Fibroblast of peridontal ligament (primary cell): ENCODE results near the gene SEC22A.

Source experiments
- DNase-seq: peaks from one replicate; pipeline ENCODE4 v3.0.0-alpha.2; 2010; ENCODE audit errors: extremely low read depth

Gene SEC22A

DNA sequence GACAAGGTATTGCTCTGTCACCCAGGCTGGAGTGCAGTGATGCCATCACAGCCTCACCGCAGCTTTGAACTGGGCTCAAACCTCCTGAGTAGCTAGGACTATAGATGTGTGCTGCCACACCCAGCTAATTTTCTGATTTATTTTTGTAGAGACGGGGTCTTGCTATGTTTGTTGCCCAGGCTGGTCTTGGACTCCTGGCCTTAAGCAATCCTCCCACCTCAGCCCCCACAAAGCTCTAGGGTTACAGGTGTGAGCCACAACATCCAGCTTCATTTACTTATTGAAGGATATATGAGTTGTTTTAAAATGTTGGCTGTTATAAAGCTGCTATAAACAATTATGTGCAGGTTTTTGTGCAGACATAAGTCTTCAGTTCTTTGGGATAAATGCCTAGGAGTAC, 62.2 kb downstream of the SEC22A start:
- DNase-seq = no peak

DNA sequence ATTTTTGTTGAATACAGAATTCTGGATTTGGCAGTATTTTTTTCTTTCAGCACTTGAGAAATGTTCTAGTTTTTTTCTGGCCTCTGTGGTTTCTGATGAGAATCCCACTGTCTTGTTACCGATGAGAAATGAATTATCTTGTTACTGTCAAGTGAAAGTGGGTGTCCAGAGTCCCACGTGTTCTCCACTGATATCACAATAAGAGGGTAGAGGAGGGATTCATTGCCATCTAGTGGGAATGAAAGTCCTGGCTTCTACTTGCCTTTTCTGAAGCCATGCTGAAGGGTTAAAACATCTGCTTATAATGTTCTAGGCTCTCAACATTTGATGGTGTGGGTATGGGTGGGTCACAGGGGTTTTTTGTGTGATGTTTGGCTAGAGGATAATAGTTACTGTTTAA, 66.1 kb downstream of the SEC22A start:
- DNase-seq = peak; percentile 16

DNA sequence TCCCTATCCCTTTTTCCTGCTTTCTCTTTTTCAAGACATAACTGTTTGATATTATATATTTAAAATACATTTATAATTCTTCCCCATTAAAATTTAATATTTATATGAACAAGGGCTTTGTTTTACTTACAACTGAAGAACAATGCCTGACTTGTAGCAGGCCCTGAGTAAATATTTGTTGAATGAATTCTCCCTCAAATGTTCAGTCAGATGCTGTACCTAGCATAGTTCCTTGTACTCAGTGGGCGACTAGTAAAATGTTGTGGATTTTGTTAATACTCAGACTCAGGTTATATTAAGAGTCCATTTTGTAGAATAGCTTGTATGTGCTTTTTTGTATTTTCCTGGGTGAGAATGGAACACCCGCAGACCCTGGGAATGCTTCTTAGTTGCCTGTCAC, 69.1 kb downstream of the SEC22A start:
- no peak for DNase-seq

GRCh38 chr3:123271466-123272159, 69.9 kb downstream of the SEC22A start:
- peak; percentile 21 for DNase-seq

GRCh38 chr3:123272547-123272946, 70.8 kb downstream of the SEC22A start:
- peak; percentile 31 for DNase-seq

DNA sequence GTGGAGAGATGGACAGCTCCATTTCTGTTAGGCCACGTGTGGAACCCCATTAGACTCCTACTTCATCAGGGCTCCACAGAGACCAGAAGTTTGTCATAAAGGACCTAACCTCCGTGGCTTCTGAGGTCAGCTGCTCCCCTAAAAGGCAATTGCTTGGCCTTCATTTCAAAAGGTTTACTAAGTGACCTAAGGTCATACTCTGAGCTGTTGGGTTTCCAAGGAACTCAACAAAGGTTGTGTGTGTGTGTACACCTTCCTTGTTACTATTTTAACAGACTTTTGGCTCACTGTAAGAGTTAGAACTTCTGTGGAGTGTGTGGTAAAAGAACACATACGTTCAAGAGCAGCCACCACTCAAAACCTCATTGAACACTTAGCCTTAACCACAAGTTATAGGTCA, 73.9 kb downstream of the SEC22A start:
- no peak for DNase-seq

GRCh38 chr3:123276346-123277006, 74.7 kb downstream of the SEC22A start:
- no peak for DNase-seq

DNA sequence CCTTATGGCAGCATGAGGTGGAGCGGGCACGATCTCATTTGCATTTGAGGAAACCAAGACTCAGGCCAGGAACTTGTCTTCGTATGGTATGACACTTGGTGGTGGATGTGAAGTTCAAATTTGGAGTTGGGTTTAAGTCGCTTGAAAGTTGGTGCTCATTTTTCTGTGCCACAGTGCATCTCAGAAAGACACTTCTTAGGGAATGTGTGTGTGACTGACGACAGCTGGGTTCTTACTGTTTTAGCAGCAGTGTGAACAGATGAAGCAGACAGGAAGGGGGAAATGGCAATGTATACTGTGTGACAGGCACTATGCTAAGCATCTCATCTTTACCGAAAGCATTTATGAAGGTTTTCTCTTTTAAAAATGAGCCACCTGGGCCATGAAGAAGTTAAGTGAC, 75.4 kb downstream of the SEC22A start:
- no peak for DNase-seq

GRCh38 chr3:123278446-123278845, 76.7 kb downstream of the SEC22A start:
- DNase-seq = no peak

- no peak for DNase-seq
Measured at GRCh38 chr3:123279121-123279520, 77.4 kb downstream of the SEC22A start.

DNA sequence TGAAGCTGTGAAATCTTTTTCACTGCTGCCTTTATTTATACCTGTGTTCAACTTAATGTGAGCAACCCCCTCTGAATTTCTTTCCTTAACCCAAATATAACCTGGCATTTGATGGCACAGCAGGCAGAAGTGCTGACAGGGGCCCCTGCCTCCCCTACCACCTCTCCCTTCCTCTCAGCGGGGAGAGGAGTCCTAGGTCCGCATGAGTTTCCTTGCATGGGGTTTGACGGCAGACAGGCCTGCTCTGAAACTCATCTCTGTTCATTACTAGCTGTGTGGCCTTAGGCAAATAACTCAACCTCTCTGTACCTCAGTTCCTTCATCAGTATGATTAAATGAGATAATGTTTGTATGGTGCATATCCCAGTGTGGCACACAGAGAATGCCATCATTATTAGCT, 79.7 kb downstream of the SEC22A start:
- DNase-seq = no peak

DNA sequence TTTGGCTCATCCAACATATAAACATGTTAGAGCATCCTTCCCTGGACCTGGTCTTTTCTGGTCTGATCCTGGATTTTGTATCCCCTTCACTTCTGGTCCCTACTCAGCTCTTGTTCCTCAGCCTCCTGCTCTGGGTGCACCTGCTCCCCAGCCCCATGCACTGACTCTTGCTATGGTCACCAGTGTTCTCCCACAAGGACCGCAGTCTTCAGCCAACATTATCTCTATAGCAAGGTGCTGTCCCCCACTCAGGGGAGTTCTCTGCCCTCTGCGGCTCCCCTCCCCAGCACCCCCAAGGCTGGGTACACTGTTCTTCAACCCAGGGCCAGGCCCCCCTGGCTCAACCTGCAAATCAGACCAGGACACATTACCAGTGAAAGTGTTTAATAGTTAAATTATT, 80.2 kb downstream of the SEC22A start:
- no peak for DNase-seq

GRCh38 chr3:123282461-123282860, 80.7 kb downstream of the SEC22A start:
- DNase-seq = no peak

GRCh38 chr3:123283074-123283473, 81.3 kb downstream of the SEC22A start:
- no peak for DNase-seq

DNA sequence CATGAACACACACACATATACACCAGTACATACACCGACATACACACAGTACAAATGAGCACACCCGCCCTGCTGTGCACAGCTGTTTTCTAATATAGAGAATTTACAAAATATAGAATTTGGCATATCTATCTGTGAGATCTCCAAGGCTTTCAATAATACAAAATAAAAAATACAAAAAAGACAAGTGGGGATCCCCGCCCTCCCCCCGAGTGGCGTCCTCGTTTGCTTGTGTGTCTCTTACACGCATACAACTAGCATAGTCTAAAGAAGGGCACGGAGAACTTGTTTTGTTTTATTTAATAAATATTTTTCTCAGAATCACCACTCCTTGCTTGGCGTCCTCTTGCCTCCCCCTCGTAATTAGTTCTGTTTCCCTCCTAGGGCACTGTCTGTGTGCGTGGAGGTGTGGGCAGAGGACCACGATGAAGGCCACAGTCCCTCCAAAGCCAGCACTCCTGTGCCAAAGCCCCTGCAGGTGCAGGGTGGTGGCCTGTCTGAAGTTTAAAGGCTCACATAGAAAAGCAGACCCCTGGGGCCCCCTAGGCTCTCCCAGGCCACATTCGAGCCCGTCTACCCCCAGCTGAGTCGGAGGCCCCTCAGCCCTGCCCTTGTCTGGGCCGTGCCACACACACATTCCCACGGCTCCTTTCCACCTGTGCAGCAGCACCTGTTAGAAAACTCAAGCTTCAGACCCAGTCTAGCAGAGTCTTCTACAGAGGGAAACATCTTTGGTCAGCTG, 82.1 kb downstream of the SEC22A start:
- DNase-seq = no peak

DNA sequence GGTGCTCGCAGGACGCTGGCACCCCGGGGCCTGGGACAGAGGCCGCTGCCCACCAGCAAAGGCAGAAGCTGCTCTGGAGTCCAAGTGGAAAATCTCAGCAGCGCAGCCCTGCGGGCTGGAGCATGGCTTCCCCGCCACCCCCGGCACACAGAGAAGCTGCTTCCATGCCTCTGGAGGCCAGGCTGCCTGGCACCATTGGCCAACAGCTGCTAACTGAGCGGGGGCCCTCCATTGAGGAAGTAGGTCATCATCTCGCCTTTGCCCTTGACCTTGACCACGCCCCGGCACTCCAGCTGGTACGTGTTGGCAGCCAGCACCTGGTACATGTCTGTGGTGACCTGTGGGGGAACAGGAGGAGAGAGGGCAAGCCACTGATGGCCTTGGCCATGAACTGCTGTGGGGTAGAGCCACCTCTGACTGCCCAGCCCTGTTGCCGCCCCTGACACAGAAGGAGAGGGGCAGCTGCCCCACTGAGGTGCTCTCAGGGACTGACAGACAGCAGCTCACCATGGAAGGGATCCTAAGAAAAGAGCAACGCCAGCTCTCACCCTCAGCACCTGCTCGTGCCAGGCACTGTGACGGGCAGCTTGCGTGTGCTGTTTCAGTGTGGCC, 82.8 kb downstream of the SEC22A start:
- no peak for DNase-seq

DNA sequence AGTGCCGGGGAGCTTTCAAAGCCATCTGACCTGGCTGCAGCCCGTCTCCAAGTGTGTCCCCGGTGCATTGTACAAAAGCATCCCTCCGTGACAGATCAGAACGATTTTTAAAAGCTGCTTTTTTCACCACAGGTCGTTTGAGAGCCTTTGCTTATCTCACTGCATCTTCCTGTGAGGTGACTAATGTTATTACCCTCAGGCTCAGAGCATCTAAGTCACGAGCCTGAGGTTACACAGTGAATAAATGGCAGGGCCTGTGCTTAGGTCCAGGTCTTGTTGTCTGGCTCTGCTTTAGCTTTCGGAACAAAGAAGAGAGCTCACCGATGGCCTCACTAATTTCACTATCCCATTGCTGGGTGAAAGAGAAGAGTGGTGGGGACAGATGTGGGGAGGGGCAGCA, 83.3 kb downstream of the SEC22A start:
- no peak for DNase-seq

DNA sequence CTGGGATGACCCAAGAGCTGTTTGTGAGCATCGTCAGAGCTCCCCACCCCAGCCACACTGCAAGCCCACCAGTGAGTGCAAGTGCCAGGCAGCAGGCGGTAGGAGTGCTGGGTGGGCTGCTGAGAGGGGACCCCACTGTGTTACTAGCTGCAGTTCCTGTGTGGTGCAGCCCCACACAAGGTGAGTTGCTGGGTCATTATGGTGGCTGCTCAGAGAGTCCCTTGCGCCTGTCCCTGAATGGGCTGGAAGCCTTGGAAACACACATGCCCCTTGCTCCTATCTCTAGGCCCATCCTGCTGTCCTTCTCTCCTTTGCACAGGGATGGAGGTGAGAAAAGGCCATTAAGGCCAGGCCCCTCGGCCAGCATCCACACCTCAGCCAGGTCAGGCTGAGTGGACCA, 83.7 kb downstream of the SEC22A start:
- DNase-seq = no peak

DNA sequence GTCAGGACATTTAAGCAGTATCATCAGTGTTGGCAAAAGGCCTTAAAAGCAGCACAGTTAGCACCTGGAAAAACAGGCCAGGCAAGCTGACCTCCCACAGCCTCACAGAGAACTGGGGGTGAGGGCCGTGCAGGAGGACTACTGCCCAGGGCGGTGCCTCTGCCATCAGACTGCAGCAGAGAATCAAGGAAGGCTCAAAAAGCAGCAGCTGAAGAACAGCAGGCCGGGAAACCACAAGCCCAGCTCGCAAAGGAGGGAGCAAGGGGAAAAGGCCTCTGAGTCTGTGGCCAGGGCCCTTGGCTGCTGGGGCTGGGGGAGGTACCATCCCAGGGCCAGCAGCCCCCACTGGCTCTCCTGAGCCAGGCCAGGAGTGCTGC, 84.2 kb downstream of the SEC22A start:
- no peak for DNase-seq

- peak; percentile 66 for DNase-seq
Measured at GRCh38 chr3:123286308-123287023, 84.7 kb downstream of the SEC22A start.

- DNase-seq = no peak
Measured at GRCh38 chr3:123287051-123287961, 85.6 kb downstream of the SEC22A start.
